Activated T-cell treated with anti-CD3 and anti-CD28 coated beads, Interleukin-2, amount 50 U/mL, for 72 hours (primary cell): ENCODE data around the gene NCBP3. TPM values are rescaled to one million over a fixed set of nuclear protein-coding genes. Genes with fewer than 3 reads are reported as not detected.
"Not testable (repeated sequence)": the region's sequence is repeated elsewhere in the genome, so short reads cannot be mapped to it uniquely, and the experiment has no call there.

Experiments used
- ATAC-seq, 2 donors: fragments of 150-1000 bp; cut with Tn5 transposase; replicated peaks in 1 of 2; 2 replicates each; pipeline ENCODE4 v1.10.0; 2021; ENCODE audit warnings: moderate library complexity in 2 of 2, mild to moderate bottlenecking in 1 of 2
- DNase-seq, 2 donors: peaks; one replicate each; pipeline ENCODE4 v3.0.0; 2021 to 2022; ENCODE audit warnings: mixed read lengths in 1 of 2
- H3K27ac Mint-ChIP-seq: one replicate; pipeline ENCODE4 v1.8.0; 2022; ENCODE audit warnings: mild to moderate bottlenecking, moderate library complexity, mixed read lengths
- H3K27me3 Mint-ChIP-seq: one replicate; pipeline ENCODE4 v1.8.0; 2022; ENCODE audit warnings: low read depth, mixed read lengths
- H3K36me3 Mint-ChIP-seq, 2 donors: one replicate each; pipeline ENCODE4 v1.8.0; 2022; ENCODE audit warnings: mixed read lengths in 2 of 2, mild to moderate bottlenecking in 1 of 2; ENCODE audit not compliant: insufficient read depth in 2 of 2
- H3K4me1 Mint-ChIP-seq: one replicate; pipeline ENCODE4 v1.8.0; 2022; ENCODE audit warnings: low read depth, mixed read lengths
- H3K4me3 Mint-ChIP-seq, 2 donors: one replicate each; pipeline ENCODE4 v1.8.0; 2022; ENCODE audit warnings: mild to moderate bottlenecking in 2 of 2, mixed read lengths in 2 of 2, moderate library complexity in 2 of 2
- H3K9me3 Mint-ChIP-seq, 2 donors: one replicate each; pipeline ENCODE4 v1.8.0; 2022; ENCODE audit warnings: mixed read lengths in 2 of 2
- total RNA-seq, 2 donors: library from RNA; stranded (reverse); gene quantifications; one replicate each; pipeline ENCODE4 v1.2.3, GENCODE V29; 2022

NCBP3 gene
- total RNA-seq, 2 donors from 2014 or later, result 65.1 to 65.8 TPM

DNA sequence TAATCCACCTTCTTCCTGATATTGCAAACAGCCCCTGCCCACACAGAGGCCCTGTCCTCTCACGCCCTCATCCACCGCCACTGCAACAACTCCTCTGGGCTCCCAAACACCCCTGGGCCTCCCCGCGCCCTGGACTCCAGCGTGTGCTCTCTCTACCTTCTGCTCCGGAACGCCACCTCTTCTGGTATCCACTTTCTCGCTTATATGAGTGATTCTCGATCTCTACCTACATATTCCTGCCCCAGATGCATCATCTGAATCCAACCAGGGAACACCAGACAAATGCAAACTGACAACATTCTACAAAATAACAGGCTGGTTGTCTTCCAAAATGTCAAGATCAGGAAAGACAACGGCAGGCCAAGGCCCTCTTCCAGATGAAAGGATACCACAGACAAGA, 27.8 kb upstream of the NCBP3 start:
- DNase-seq, result no peak
- Mint-ChIP-seq H3K9me3 (no peaks in the 10 kb centered on the region), H3K36me3 (no peaks in the 10 kb centered on the region), H3K27ac (no peak overlapping the region), H3K27me3 (no peaks in the 10 kb centered on the region), H3K4me1 (no peaks in the 10 kb centered on the region), H3K4me3 (no peak overlapping the region)
- ATAC-seq, result no peak

DNA sequence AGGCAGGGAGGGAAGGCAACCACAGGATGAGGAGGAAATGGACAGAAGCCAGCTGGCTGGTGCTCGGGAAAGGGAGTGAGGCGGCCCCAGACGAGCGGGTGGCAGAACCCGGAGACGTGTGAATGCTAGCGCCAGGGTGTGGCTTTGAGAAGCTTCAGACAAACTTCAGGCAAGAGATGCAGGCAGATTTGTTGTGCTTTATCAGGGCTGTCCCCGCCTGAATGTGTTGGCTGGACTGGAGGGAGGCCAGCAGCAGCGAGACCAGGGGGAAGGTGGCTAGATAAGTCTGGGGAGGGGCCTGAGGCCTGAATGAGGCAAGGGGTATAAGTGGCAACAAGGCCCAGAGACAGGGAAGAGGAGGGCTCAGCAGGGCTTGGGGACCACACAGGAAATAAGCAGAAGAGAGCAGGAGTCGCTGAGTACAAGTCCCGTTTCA, 24.8 kb upstream of the NCBP3 start:
- DNase-seq (no peak), ATAC-seq (peak in 1 of 2 donors; percentile 59)
- H3K36me3 Mint-ChIP-seq, result no peaks in the 10 kb centered on the region
- H3K27me3 Mint-ChIP-seq, result no peaks in the 10 kb centered on the region
- H3K4me1 Mint-ChIP-seq, result no peaks in the 10 kb centered on the region
- H3K4me3 Mint-ChIP-seq, result peak overlapping the region in 1 of 2 donors; percentile 63
- H3K9me3 Mint-ChIP-seq, result no peaks in the 10 kb centered on the region
- peak overlapping the region; percentile 23 for H3K27ac Mint-ChIP-seq

DNA sequence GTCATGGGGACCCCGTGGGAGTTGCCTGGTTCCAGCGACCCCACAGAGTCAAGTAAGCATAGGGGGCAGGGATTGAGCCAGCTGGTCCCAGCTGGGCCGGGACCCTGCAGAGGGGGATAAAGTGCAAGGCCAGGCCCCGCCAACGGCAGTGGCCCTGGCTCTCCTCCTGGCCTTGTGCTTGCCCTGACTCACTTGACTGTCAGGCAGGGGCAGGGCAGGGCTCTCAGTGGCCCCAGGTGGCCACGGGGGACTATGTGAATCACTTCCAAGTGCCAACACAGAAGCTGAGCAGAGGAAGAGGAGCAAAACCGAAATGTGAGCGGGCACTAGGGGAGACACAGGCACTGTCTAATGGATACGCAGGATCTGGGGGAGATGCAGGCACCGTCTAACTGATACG, 21.6 kb upstream of the NCBP3 start:
- no peak for DNase-seq
- Mint-ChIP-seq H3K9me3 (no peaks in the 10 kb centered on the region), H3K27ac (no peak overlapping the region), H3K4me3 (no peak overlapping the region), H3K27me3 (no peaks in the 10 kb centered on the region), H3K36me3 (no peaks in the 10 kb centered on the region), H3K4me1 (no peaks in the 10 kb centered on the region)
- no peak for ATAC-seq

DNA sequence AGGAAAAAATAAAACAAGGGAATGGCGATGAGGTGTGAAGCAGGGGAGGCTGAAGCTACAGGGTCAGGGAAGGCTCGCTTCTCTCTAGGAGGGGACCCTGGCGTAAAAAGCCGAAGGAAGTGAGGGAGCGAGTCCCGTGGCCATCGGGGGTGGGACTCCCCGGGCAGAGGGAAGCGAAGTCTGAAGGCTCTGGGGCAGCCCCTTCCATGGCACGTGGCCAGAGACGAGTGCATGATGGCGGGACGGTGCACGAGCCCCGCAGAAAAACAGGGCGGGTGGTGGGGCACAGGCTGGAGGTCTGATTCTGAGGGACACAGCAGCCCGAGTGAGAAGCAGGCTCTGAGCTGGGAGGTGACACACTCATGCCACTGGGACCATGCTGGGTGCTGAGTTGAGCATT, 21.1 kb upstream of the NCBP3 start:
- no peak overlapping the region for H3K4me3 Mint-ChIP-seq
- H3K36me3 Mint-ChIP-seq, result no peaks in the 10 kb centered on the region
- no peaks in the 10 kb centered on the region for H3K9me3 Mint-ChIP-seq
- no peaks in the 10 kb centered on the region for H3K27me3 Mint-ChIP-seq
- no peak overlapping the region for H3K27ac Mint-ChIP-seq
- ATAC-seq, result no peak
- no peak for DNase-seq
- H3K4me1 Mint-ChIP-seq, result no peaks in the 10 kb centered on the region

DNA sequence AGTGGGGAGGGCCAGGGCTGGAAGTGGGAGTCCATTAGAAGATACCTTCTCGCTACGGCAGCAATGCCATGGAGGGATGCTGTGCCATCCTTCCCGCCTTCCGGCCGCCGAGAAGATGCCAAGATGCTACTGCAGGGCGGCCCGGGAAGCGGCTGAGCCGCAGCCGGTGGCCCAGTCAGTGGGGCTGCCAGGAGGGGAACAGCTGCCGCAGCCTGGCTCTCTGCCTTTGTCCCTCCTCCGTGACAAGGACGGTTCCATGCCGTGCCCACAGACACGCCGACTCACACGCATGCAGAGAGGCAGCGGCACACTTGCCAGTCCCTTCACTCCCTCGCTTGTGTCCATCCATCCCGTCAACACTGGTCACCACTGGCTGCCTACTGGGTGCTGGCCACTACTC, 20.2 kb upstream of the NCBP3 start:
- Mint-ChIP-seq H3K9me3 (no peaks in the 10 kb centered on the region), H3K4me1 (no peaks in the 10 kb centered on the region), H3K36me3 (no peaks in the 10 kb centered on the region), H3K27ac (no peak overlapping the region), H3K4me3 (no peak overlapping the region), H3K27me3 (no peaks in the 10 kb centered on the region)
- no peak for DNase-seq
- ATAC-seq, result no peak

DNA sequence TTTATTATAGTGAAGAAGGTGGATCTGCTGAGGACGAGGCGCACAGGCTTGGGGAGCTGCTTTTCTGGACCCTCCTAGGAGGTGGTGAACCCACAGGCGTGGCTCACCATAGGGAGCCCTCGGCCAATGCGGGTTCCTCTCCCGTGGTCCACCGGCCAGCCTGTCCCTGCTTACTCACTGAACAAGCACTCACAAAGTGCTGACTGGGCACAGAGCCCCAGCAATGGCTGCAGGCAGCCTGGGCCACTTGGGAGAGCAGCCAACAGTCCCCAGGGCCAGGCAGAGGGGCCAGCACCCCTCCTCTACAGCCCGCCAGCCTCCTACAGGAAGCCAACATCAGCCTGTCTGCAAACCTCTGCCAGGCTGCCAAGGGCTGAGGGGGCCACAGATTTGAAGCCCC, 19.1 kb upstream of the NCBP3 start:
- Mint-ChIP-seq H3K4me3 (no peak overlapping the region), H3K27me3 (no peaks in the 10 kb centered on the region), H3K4me1 (no peaks in the 10 kb centered on the region), H3K27ac (no peak overlapping the region), H3K36me3 (no peaks in the 10 kb centered on the region), H3K9me3 (no peaks in the 10 kb centered on the region)
- ATAC-seq (no peak), DNase-seq (no peak)

DNA sequence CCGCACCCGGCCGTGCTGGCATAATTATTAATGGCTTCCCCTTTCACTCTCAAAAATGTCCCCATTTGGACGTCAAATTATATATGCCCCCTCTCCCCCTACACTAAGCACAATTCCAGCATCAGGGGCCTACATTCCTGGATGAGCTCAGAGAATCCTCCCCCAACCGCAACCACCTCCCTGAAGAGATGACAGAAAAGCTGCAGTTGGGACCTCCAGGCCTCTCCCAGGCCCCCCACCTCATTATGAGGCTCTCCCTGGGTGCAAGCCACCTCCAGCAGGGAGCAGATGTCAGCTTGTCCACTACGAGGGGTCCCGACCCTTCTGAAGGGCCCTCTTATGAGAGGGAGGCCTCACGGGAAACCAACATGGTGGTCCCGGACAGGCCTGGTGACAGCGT, 18.5 kb upstream of the NCBP3 start:
- Mint-ChIP-seq H3K27ac (no peak overlapping the region), H3K36me3 (no peaks in the 10 kb centered on the region), H3K4me3 (no peak overlapping the region), H3K4me1 (no peaks in the 10 kb centered on the region), H3K27me3 (no peaks in the 10 kb centered on the region), H3K9me3 (no peaks in the 10 kb centered on the region)
- ATAC-seq, result no peak
- DNase-seq, result no peak

DNA sequence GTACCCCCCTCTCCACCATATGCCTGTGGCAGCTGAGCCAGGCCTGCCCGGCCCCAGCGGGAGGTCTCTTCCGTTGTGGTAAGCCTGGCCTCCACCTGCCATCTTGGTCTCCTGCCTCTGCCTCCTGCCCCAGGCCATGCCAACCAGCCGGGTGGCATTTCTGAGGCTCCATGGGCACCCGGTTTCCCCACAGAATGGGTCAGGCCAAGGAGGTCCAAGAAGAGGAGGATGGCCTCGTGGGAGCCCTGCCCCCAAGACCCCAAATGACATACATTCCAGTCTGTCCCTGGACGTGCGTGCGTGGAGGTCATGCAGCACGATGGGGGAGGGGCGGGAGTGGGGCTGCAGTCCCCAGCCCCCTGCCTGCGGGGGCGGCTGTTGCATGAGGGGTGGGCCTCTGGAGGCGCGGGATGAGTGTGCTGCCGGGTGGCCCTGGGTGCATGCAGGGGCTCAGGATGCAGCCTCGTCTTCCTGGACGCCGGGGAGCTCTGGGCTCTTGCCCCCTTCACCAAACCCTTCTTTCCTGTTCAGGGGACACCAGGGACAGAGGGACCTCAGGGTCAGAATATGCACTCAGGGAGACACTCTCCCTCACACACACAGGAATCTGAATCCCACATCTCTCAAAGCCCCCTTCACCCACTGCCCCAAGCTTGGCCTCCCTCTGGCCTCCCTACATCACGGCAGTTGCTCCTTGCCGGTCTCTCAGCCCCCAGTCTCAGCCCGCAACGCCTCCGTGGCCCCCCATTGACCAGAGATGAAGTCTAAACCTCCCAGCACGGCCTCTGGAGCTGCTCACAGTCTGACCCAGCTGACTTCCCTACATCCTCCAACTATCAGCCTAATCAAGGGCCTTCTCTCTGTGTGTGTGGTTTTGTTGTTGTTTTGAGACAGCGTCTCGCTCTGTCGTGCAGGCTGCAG, 16.0 kb upstream of the NCBP3 start:
- no peak for ATAC-seq
- Mint-ChIP-seq H3K9me3 (no peaks in the 10 kb centered on the region), H3K4me1 (no peaks in the 10 kb centered on the region), H3K27ac (no peak overlapping the region), H3K4me3 (no peak overlapping the region), H3K36me3 (no peaks in the 10 kb centered on the region), H3K27me3 (no peaks in the 10 kb centered on the region)
- DNase-seq, result no peak

DNA sequence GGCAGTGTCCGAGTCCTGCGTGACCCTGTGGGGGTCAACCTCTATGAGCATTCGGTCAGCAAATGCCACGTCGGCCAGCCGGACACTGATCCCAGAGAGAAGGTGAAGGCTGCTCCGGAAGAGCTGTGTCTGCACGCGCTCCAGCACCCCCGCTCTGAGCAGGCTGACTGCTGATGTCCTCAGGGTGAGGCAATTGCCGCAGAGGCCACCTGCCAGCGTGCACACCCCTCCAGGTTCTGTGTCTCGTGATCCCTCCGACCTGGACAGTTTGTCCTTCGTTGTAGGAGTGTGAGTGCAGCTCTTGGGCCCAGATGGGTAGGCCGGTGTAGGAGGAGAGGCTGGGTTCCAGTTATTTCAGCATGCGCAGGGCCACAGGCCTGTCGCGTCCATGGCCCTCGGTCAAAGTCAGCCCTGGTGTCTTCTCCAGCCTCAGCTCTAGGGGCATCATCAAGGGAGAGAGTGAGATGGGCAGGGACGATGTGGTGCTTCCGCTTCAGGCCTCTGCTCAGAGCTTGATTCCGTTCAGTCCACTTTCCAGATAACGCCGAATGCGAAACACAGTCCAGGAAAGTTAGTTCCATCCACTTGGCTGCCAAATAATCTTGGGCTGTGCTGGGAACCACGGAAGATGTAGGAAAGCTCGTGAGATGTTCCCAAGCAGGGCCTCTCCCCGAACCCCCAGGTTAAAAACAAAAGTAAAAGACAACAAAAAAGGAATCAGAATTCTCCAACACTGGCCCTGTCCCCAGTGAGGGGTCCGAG, 15.1 kb upstream of the NCBP3 start:
- Mint-ChIP-seq H3K4me1 (no peaks in the 10 kb centered on the region), H3K27ac (no peak overlapping the region), H3K9me3 (no peaks in the 10 kb centered on the region), H3K36me3 (no peaks in the 10 kb centered on the region), H3K4me3 (no peak overlapping the region), H3K27me3 (no peaks in the 10 kb centered on the region)
- DNase-seq (no peak), ATAC-seq (no peak)

DNA sequence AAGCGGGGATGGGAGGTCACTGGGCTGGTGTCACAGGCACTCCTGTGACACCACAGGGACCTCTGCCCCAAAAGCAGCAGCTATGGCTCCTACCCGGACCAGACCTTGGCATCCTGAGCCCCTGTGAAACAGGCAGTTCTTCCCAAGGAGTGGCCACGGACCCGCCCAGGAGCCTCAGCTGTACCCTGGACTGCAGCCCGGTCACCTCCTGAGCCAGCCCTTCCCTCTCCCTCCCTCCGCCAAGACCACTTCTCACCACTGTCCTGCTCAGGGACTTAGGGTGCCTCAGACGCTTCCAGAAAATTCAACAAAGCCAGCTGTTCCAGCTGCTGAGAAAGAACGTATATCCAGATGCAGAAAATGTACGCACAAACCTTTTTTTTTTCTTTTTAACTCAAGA, 13.9 kb upstream of the NCBP3 start:
- Mint-ChIP-seq H3K4me3 (no peak overlapping the region), H3K27ac (no peak overlapping the region), H3K36me3 (no peaks in the 10 kb centered on the region), H3K27me3 (no peaks in the 10 kb centered on the region), H3K4me1 (no peaks in the 10 kb centered on the region), H3K9me3 (no peaks in the 10 kb centered on the region)
- DNase-seq, result no peak
- ATAC-seq, result no peak

DNA sequence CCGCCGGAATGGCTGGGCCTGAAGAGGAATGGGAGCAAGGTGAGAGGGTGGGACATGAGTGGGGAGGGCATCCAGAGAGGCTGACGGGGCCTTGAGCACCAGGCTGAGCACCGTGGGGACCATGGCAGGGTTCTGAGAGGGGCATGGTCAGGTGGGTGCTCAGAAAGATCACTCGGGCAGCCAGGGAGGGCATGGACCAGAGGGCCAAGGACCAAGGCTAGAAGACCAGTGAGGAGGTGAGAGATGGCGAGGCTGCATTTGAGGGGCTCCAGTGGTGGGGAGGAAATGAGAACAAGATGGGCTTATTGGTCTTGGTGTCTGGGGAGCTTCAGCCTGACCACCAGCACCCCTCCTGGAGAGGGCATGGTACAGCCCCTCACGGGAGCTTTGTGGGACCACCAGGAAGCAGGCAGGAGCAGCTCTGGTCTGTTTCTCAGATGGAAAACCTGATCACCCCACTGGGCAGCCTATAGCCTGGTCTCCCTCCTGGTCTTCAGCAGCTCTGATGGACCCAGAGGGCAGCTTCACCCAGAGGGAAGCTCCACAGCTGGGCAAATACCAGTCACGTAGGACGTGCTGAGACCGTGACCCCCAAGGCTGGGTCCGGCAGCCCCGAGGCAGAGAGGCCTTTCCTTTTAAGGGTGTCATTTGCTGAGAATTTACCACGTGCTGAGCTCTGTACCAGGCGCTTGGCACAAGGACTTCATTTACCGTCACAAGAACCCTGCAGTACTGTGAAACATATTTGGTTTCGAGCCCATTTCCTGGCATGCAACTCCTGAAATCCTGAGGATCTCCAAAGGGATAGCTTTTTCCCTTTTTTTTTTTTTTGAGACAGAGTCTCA, 11.4 kb upstream of the NCBP3 start:
- Mint-ChIP-seq H3K27me3 (no peaks in the 10 kb centered on the region), H3K4me3 (no peak overlapping the region), H3K36me3 (no peaks in the 10 kb centered on the region), H3K27ac (no peak overlapping the region), H3K9me3 (no peaks in the 10 kb centered on the region), H3K4me1 (no peaks in the 10 kb centered on the region)
- DNase-seq (no peak), ATAC-seq (no peak)

DNA sequence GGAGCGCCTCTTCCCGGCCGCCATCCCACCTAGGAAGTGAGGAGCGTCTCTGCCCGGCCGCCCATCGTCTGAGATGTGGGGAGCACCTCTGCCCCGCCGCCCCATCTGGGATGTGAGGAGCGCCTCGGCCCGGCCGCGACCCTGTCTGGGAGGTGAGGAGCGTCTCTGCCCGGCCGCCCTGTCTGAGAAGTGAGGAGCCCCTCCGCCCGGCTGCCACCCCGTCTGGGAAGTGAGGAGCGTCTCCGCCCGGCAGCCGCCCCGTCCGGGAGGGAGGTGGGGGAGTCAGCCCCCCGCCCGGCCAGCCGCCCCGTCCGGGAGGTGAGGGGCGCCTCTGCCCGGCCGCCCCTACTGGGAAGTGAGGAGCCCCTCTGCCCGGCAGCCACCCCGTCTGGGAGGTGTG, 8.2 kb upstream of the NCBP3 start:
- H3K27ac Mint-ChIP-seq, H3K36me3 Mint-ChIP-seq: not testable (repeated sequence)

DNA sequence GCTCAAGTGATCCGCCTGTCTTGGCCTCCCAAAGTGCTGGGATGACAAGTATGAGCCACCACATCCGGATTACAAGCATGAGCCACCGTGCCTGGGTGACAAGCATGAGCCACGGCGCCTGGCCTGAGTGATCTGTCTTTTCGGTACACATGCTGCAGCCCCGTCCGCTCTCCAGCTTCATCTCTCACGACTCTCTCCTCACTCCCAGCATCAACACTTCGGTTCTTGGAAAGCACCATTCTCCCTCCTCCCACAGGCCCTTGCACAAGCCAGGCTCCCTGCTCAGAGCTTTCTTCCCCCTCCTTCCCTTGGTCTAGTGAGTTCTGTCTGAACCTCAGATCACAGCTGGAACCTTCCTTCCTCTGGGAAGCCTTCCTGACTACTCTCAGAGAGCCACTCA, 6.5 kb upstream of the NCBP3 start:
- Mint-ChIP-seq H3K9me3 (no peaks in the 10 kb centered on the region), H3K36me3 (no peaks in the 10 kb centered on the region), H3K27me3 (peaks cover 10% of the 10 kb centered on the region), H3K4me1 (no peaks in the 10 kb centered on the region), H3K27ac (no peak overlapping the region), H3K4me3 (no peak overlapping the region)
- DNase-seq (no peak), ATAC-seq (no peak)

More for the DNA sequence above, 8.2 kb upstream of the NCBP3 start:
- not testable (repeated sequence) for H3K27me3 Mint-ChIP-seq, H3K9me3 Mint-ChIP-seq, DNase-seq, H3K4me3 Mint-ChIP-seq, H3K4me1 Mint-ChIP-seq, ATAC-seq
